Right lobe of liver (tissue), 6 donors: ENCODE results near the gene CRYL1. TPM values are rescaled to one million over a fixed set of nuclear protein-coding genes. Genes with fewer than 3 reads are reported as not detected.
A peak's percentile ranks its signal among the peaks of the same experiment; 100 is the strongest.

Experiments used
- ATAC-seq, 4 donors: fragments of 200-7000 bp; cut with Tn5 transposase; one replicate each; pipeline ENCODE4 v1.9.1; 2020; ENCODE audit warnings: mild to moderate bottlenecking in 4 of 4, moderate library complexity in 4 of 4
- DNase-seq, 3 donors: peaks; one replicate each; pipeline ENCODE4 v3.0.0-alpha.2; 2020
- H3K27ac ChIP-seq, 3 donors: fragments of 200-600 bp; one replicate each; pipeline ENCODE4 v1.8.0; 2022
- H3K27me3 ChIP-seq, 2 donors: fragments of 200-600 bp; one replicate each; pipeline ENCODE4 v1.8.0; 2022
- H3K36me3 ChIP-seq, 4 donors: fragments of 200-600 bp; sonication (generic) in 1 of 4; one replicate each; pipeline versions ENCODE4 v1.5.1 to v1.8.0; 2017 to 2022; ENCODE audit warnings: control low read depth in 1 of 4
- H3K4me1 ChIP-seq, 4 donors: fragments of 200-600 bp; sonication (generic) in 1 of 4; one replicate each; pipeline versions ENCODE4 v1.5.1 to v1.8.0; 2017 to 2022; ENCODE audit warnings: control low read depth in 1 of 4
- H3K4me3 ChIP-seq, 3 donors: fragments of 200-600 bp; one replicate each; pipeline ENCODE4 v1.8.0; 2022
- H3K9me3 ChIP-seq, 4 donors: fragments of 200-600 bp; sonication (generic) in 1 of 4; one replicate each; pipeline versions ENCODE4 v1.5.1 to v1.8.0; 2017 to 2022; ENCODE audit warnings: control low read depth in 1 of 4
- POLR2A ChIP-seq: fragments of 450-650 bp; IDR thresholded peaks from one replicate; pipeline ENCODE4 v1.6.1; 2017; ENCODE audit warnings: antibody characterized with exemption, mild to moderate bottlenecking
- WGBS: methylation state at CpG from one replicate; pipeline ENCODE4 v1.1.6; 2018; ENCODE audit warnings: low coverage, low lambda C conversion rate; ENCODE audit not compliant: insufficient coverage; ENCODE audit errors: missing lambda C conversion rate; 5-methylcytosine and 5-hydroxymethylcytosine counted together
- intact Hi-C, 2 donors: fragments of 100-400 bp; cut with DNase I; formaldehyde crosslinking; loops; one replicate each; pipeline versions ENCODE4 v1.11.2 to v1.14.1; 2022
- total RNA-seq, 6 experiments: library from RNA; depleted of rRNA in 2 of 6; stranded (reverse); fragments of >200 nt in 2 of 6; fragmentation: NEBNext Ultra II Directional in 3 of 6; extraction: Animal tissue kit (Norgen Biotek cat#: 25700) in 3 of 6; gene quantifications; one replicate each; pipeline versions ENCODE4 v1.1.0 to v1.2.4, GENCODE V29; 2016 to 2023
- TF ChIP-seq, protein P1 (sequence below), 4 donors: fragments of 200-600 bp in 3 of 4; fragments of 450-650 bp in 1 of 4; IDR thresholded peaks; one replicate each; pipeline versions ENCODE4 v1.5.1 to v1.8.0; 2016 to 2022; ENCODE audit warnings: antibody characterized with exemption in 4 of 4, mild to moderate bottlenecking in 2 of 4
- donor health status: DM: no; HTN: yes; CAD: no.
- donor health status: DM: no; HTN: no; CAD: no.
- donor health status: DM: no; HTN: no; CAD: no.
- donor health status: DM: no; HTN: yes; CAD: no.
- donor health status: DM: no; HTN: yes; CAD: no.

Gene CRYL1
- total RNA-seq, 6 experiments from 2014 or later: 111 to 185 (median 151) TPM

DNA sequence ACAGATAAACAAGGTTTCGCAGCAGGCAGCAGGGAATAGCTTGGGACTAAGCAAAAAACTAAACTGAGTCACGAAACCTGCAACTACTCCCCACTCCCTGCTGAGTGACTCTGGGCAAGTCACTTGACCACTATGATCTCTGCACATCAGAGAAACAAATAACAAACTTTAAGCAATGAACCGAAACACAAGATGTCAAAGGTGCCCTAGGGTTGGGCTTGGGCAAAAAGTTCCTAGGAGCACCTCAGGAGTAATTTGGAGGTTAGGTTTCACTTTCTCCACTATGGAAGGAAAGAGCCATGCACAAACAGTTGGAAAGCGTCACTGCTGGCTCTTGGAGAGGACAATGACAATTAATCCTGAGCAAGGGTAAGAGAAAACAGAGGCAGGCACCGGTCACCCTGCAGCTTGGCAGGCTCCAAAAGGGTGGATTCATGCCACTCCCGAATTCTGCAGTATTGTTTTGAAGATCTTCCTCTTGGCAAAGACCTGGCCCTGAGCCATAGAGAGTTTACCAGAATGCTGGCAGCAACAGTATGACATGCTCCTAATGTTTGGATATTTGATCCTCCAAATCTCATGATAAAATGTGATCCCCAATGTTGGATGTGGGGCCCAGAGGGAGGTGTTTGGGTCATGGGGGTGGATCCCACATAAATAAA, 60.3 kb downstream of the CRYL1 start:
- intact Hi-C loops: no loop called here
- H3K4me1 ChIP-seq: peaks cover 0 to 4% (median 0%) of the 10 kb centered on the region in 4 donors
- H3K9me3 ChIP-seq: no peaks in the 10 kb centered on the region
- DNase-seq (no peak), ATAC-seq (peak; percentile 52 to 72 (median 68))
- H3K36me3 ChIP-seq: peaks cover 0 to 10% (median 0%) of the 10 kb centered on the region in 4 donors
- TF ChIP-seq, protein P1, sequence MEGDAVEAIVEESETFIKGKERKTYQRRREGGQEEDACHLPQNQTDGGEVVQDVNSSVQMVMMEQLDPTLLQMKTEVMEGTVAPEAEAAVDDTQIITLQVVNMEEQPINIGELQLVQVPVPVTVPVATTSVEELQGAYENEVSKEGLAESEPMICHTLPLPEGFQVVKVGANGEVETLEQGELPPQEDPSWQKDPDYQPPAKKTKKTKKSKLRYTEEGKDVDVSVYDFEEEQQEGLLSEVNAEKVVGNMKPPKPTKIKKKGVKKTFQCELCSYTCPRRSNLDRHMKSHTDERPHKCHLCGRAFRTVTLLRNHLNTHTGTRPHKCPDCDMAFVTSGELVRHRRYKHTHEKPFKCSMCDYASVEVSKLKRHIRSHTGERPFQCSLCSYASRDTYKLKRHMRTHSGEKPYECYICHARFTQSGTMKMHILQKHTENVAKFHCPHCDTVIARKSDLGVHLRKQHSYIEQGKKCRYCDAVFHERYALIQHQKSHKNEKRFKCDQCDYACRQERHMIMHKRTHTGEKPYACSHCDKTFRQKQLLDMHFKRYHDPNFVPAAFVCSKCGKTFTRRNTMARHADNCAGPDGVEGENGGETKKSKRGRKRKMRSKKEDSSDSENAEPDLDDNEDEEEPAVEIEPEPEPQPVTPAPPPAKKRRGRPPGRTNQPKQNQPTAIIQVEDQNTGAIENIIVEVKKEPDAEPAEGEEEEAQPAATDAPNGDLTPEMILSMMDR (IDR thresholded peaks at IDR 0.05): no peak
- no peak for TF ChIP-seq POLR2A
- no peak overlapping the region for H3K27ac ChIP-seq
- H3K4me3 ChIP-seq: no peak overlapping the region
- 44% methylated on average over 6 of the region's 6 CpGs for WGBS
- H3K27me3 ChIP-seq: no peaks in the 10 kb centered on the region

GRCh38 chr13:20462921-20463320, 62.7 kb downstream of the CRYL1 start:
- Histone ChIP-seq H3K4me1 (peaks cover 0 to 4% (median 0%) of the 10 kb centered on the region in 4 donors), H3K36me3 (peaks cover 0 to 4% (median 0%) of the 10 kb centered on the region in 4 donors), H3K27me3 (no peaks in the 10 kb centered on the region), H3K9me3 (no peaks in the 10 kb centered on the region), H3K27ac (no peak overlapping the region), H3K4me3 (no peak overlapping the region)
- no peak for DNase-seq
- ATAC-seq: no peak
- 67% methylated on average over 5 of the region's 8 CpGs for WGBS
- no peak for TF ChIP-seq POLR2A
- TF ChIP-seq, protein P1 (IDR thresholded peaks at IDR 0.05): no peak
- intact Hi-C loops: no loop called here

DNA sequence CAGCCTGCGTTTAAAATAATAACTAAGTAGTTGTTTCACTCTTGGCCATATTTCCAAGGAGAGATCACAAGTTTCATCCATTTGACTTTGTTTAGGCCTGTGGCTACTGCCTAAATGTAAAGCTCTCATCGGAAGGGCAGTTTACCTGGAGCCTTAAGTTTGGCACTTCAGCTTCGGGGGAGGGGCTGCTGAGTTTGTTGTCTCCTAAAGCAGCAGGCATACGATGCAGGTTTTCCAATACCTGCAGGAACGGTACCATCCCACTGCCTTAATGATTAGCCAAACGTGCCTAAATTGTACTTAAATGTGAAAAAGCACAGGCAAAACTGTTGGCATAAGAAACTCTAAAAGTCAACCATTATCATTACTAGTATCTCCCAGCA, 63.1 kb downstream of the CRYL1 start:
- Histone ChIP-seq H3K36me3 (peaks cover 0 to under 1% (median 0%) of the 10 kb centered on the region in 4 donors), H3K27ac (no peak overlapping the region), H3K9me3 (no peaks in the 10 kb centered on the region), H3K4me1 (peaks cover 0 to 4% (median 0%) of the 10 kb centered on the region in 4 donors), H3K27me3 (no peaks in the 10 kb centered on the region), H3K4me3 (no peak overlapping the region)
- DNase-seq: no peak
- 80% methylated on average over 5 of the region's 6 CpGs for WGBS
- no peak for ATAC-seq
- TF ChIP-seq POLR2A: no peak
- TF ChIP-seq, protein P1 (IDR thresholded peaks at IDR 0.05): no peak
- intact Hi-C loops: no loop called here

DNA sequence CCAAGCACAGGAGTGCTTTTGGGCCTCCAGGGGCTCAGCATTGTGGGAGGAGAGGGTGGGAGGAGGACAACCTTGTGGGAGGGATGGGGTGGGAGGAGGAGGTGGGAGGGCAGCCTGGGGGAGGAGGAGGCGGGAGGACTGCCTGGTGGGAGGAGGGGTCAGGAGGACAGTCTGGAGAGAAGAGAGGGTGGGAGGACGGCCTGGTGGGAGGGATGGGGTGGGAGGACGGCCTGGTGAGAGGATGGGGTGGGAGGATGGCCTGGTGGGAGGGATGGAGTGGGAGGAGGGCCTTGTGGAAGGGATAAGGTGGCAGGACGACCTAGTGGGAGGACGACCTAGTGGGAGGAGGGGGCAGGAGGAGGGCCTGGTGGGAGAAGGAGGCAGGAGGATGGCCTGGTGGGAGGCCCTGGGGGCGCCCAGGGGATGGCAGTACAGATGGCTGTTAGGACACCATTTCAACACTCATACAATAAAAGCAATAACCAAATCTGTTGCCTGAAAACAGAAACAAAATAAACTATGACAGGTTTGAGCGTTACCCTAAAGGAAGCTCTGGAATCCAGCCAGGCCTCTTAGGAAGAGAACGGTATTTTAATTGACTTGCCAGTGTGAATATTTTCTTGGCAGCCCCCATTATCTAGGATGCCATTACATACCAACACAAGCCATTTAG, 63.7 kb downstream of the CRYL1 start:
- ATAC-seq (no peak), DNase-seq (no peak)
- TF ChIP-seq, protein P1 (IDR thresholded peaks at IDR 0.05): no peak
- TF ChIP-seq POLR2A: no peak
- intact Hi-C loops: no loop called here
- WGBS: 49% methylated on average over 4 of the region's 8 CpGs
- Histone ChIP-seq H3K27ac (no peak overlapping the region), H3K4me3 (no peak overlapping the region), H3K9me3 (no peaks in the 10 kb centered on the region), H3K4me1 (peaks cover 0 to 4% (median 0%) of the 10 kb centered on the region in 4 donors), H3K27me3 (no peaks in the 10 kb centered on the region), H3K36me3 (no peaks in the 10 kb centered on the region)
